Stimulated activated CD8-positive, alpha-beta memory T cell treated with anti-CD3 and anti-CD28 coated beads, Interleukin-7, amount 100 ng/mL, for 4 hours (primary cell): Measurements from ENCODE around the gene TAF1C.

Experiments
- DNase-seq, 2 donors: peaks; one replicate each; pipeline ENCODE4 v3.0.0-alpha.2; 2020; ENCODE audit warnings: low read depth in 2 of 2

Gene TAF1C

GRCh38 chr16:84132527-84133285, 54.2 kb downstream of the TAF1C start:
- no peak for DNase-seq

- no peak for DNase-seq
Observed at GRCh38 chr16:84131117-84131516, 55.7 kb downstream of the TAF1C start.
